ENCODE measurements around the gene ALG12. TPM values are rescaled to one million over a fixed set of nuclear protein-coding genes. Genes with fewer than 3 reads are reported as not detected.
A peak's percentile ranks its signal among the peaks of the same experiment; 100 is the strongest.

Gene ALG12
- total and polyA plus RNA-seq, 8 donors = 2.3 to 30.7 (median 9.0) TPM

GRCh38 chr22:49863931-49864330 is 54.3 kb downstream of the ALG12 start:
- Histone ChIP-seq H3K27ac (no peak overlapping the region), H3K4me3 (no peak overlapping the region), H3K36me3 (peaks cover 0 to 15% (median 3%) of the 10 kb centered on the region in 4 donors), H3K27me3 (no peaks in the 10 kb centered on the region), H3K9me3 (peaks cover 5 to 26% (median 19%) of the 10 kb centered on the region in 4 donors), H3K4me1 (peaks cover 0 to 13% (median 5%) of the 10 kb centered on the region in 4 donors)
- intact Hi-C loops (cut with DNase I; ENCODE audit: low total_unique reads) = no loop called here
- TF ChIP-seq POLR2A (IDR thresholded peaks at IDR 0.05) = no peak
- TF ChIP-seq POLR2AphosphoS5 (IDR thresholded peaks at IDR 0.05) = no peak
- TF ChIP-seq EP300 (IDR thresholded peaks at IDR 0.05) = no peak
- TF ChIP-seq, protein P1, sequence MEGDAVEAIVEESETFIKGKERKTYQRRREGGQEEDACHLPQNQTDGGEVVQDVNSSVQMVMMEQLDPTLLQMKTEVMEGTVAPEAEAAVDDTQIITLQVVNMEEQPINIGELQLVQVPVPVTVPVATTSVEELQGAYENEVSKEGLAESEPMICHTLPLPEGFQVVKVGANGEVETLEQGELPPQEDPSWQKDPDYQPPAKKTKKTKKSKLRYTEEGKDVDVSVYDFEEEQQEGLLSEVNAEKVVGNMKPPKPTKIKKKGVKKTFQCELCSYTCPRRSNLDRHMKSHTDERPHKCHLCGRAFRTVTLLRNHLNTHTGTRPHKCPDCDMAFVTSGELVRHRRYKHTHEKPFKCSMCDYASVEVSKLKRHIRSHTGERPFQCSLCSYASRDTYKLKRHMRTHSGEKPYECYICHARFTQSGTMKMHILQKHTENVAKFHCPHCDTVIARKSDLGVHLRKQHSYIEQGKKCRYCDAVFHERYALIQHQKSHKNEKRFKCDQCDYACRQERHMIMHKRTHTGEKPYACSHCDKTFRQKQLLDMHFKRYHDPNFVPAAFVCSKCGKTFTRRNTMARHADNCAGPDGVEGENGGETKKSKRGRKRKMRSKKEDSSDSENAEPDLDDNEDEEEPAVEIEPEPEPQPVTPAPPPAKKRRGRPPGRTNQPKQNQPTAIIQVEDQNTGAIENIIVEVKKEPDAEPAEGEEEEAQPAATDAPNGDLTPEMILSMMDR (IDR thresholded peaks at IDR 0.05) = no peak
- no peak for DNase-seq
- 75 to 79% (median 78%) methylated on average over 7 of the region's 7 CpGs for WGBS, 5 donors

- TF ChIP-seq, protein P1 (IDR thresholded peaks at IDR 0.05) = no peak
- no peak for TF ChIP-seq POLR2A (IDR thresholded peaks at IDR 0.05)
- no peak for TF ChIP-seq POLR2AphosphoS5 (IDR thresholded peaks at IDR 0.05)
- TF ChIP-seq EP300 (IDR thresholded peaks at IDR 0.05) = no peak
- peaks cover 0 to 13% (median 5%) of the 10 kb centered on the region in 4 donors for H3K4me1 ChIP-seq
- H3K27ac ChIP-seq = no peak overlapping the region
- intact Hi-C loops (cut with DNase I; ENCODE audit: low total_unique reads) = no loop called here
- no peak overlapping the region for H3K4me3 ChIP-seq
- peaks cover 4 to 24% (median 18%) of the 10 kb centered on the region in 4 donors for H3K9me3 ChIP-seq
- WGBS, 5 donors = 64 to 86% (median 78%) methylated on average over 2 to 5 of the region's 5 CpGs
- no peaks in the 10 kb centered on the region for H3K27me3 ChIP-seq
- peaks cover 0 to 9% (median under 1%) of the 10 kb centered on the region in 4 donors for H3K36me3 ChIP-seq
- DNase-seq = peak in 1 of 2 donors; percentile 48
Measured at GRCh38 chr22:49862496-49862776, 55.8 kb downstream of the ALG12 start.

DNA sequence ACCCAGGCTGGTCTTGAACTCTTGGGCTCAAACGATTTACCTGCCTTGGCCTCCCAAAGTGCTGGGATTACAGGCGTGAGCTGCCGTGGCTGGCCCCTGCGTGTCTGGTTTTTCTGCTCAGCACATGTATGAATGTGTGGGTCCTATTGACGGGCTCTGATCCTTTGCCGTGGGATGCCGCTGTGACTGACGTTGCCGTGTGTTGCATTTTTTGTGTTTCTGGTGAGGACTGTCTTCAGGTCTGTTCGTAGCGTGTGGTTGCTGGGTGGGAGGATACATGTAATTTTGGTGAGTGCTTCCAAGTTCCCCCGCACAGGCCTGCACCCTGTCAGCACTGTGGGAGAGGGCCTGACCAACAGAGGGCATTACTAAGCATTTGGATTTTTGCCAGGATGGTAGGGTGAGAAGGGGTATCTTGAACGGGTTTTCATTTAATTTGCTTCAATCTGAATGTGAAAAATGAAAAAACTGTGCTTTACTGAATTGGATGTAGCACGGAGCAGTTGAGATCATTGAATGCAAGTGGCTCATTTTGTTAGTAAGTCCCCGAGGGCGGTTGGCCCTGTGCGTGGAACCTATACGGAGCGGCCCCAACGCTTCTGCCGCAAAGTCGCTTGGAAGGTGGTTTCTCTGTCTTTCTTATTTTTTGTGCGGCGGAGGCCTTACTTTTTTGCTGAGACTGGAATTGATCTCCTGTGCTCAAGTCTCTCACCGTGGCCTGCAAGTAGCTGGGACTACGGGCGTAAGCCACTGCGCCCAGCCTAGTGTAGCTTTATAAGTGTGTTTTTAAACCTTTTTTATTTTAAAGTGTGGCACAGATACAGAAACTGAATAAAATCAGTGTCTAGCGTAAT is 56.4 kb downstream of the ALG12 start:
- DNase-seq = no peak
- 89 to 91% (median 90%) methylated on average over 29 of the region's 29 CpGs for WGBS, 5 donors
- Histone ChIP-seq H3K27me3 (no peaks in the 10 kb centered on the region), H3K4me3 (no peak overlapping the region), H3K27ac (no peak overlapping the region), H3K36me3 (peaks cover 0 to 6% (median 2%) of the 10 kb centered on the region in 4 donors), H3K9me3 (peaks cover 0 to 19% (median 14%) of the 10 kb centered on the region in 4 donors), H3K4me1 (peaks cover 0 to 19% (median 9%) of the 10 kb centered on the region in 4 donors)
- intact Hi-C loops (cut with DNase I; ENCODE audit: low total_unique reads) = no loop called here
- TF ChIP-seq, protein P1 (IDR thresholded peaks at IDR 0.05) = no peak
- TF ChIP-seq POLR2AphosphoS5 (IDR thresholded peaks at IDR 0.05) = no peak
- TF ChIP-seq POLR2A (IDR thresholded peaks at IDR 0.05) = no peak
- no peak for TF ChIP-seq EP300 (IDR thresholded peaks at IDR 0.05)

- WGBS, 5 donors = 82 to 89% (median 85%) methylated on average over 11 to 14 of the region's 14 CpGs
- DNase-seq = no peak
- peaks cover 0 to 7% (median 0%) of the 10 kb centered on the region in 4 donors for H3K36me3 ChIP-seq
- no peaks in the 10 kb centered on the region for H3K27me3 ChIP-seq
- intact Hi-C loops (cut with DNase I; ENCODE audit: low total_unique reads) = no loop called here
- TF ChIP-seq, protein P1 (IDR thresholded peaks at IDR 0.05) = no peak
- no peaks in the 10 kb centered on the region for H3K9me3 ChIP-seq
- peaks cover 15 to 43% (median 34%) of the 10 kb centered on the region in 4 donors for H3K4me1 ChIP-seq
- no peak overlapping the region for H3K27ac ChIP-seq
- H3K4me3 ChIP-seq = no peak overlapping the region
Measured at GRCh38 chr22:49858827-49859226, 59.4 kb downstream of the ALG12 start.

Measured in stomach (tissue), 9 donors.